Activated T-cell treated with anti-CD3 and anti-CD28 coated beads, Interleukin-2, amount 50 U/mL, for 24 hours (primary cell): Measurements from ENCODE around the gene TFF1.

Experiments used
- DNase-seq: peaks from one replicate; pipeline ENCODE4 v3.0.0-alpha.2; 2020
- H3K27ac Mint-ChIP-seq: 2 replicates; pipeline ENCODE4 v1.8.0; 2020; ENCODE audit warnings: mild to moderate bottlenecking, mixed read lengths
- H3K27me3 Mint-ChIP-seq: 2 replicates; pipeline ENCODE4 v1.8.0; 2020; ENCODE audit warnings: mixed read lengths
- H3K36me3 Mint-ChIP-seq: 2 replicates; pipeline ENCODE4 v1.8.0; 2020; ENCODE audit warnings: low read depth, mixed read lengths
- H3K4me1 Mint-ChIP-seq: 2 replicates; pipeline ENCODE4 v1.8.0; 2020; ENCODE audit warnings: low read depth, mixed read lengths
- H3K4me3 Mint-ChIP-seq: 2 replicates; pipeline ENCODE4 v1.8.0; 2020; ENCODE audit warnings: mild to moderate bottlenecking, moderate library complexity, mixed read lengths
- H3K9me3 Mint-ChIP-seq: 2 replicates; pipeline ENCODE4 v1.8.0; 2020; ENCODE audit warnings: mixed read lengths

Gene TFF1

DNA sequence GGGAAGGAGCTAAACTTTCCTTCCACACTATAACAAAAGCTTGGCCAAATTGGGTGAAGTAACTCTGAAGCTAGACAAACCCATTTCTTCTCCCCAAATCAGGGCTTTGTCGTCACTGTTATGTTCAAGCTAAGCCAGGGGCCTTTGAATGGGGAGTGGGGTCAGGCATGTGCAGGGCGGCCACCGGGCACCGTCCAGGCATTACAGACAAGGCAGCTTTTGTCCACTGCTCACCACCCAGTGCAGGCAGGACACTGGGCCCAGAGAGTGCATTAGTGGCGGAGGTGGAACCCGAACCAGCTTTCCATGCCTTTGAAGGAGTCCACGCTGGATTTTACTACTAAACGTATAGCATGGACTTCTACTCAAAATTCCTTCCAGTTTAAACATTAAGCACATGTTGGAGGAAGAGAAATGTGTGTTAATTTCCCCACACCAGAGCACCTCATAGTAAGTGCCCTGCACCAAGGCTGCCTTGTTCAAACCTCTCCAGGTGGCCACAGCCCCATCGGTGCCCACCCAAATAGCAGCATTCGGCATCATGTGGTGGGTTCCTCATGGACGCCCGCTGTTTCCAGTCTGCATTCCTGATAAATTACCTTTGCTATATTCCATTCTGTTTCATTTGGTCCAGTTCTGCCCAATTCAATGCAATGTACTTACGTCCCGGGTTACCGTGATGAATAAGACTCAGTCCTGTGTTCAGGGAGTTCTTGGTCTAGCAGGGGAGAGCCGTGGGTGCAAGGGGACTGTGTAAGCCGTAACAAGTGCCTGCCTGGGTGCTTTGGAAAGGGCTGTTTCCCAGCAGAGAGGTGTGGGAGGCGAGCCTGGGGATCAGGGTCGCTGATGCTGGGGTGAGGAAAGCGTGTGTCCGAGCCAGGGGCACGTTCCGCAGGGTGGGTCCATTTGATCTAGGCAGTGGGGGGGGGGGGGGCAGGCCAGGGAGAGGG lies 39.0 kb upstream of the TFF1 start:
- H3K4me3 Mint-ChIP-seq = peak overlapping the region; percentile 95
- DNase-seq = peak; percentile 62
- no peaks in the 10 kb centered on the region for H3K27me3 Mint-ChIP-seq
- H3K9me3 Mint-ChIP-seq = peaks cover 9% of the 10 kb centered on the region
- H3K27ac Mint-ChIP-seq = peak overlapping the region; percentile 98
- H3K36me3 Mint-ChIP-seq = peaks cover 64% of the 10 kb centered on the region
- peaks cover 76% of the 10 kb centered on the region for H3K4me1 Mint-ChIP-seq

DNA sequence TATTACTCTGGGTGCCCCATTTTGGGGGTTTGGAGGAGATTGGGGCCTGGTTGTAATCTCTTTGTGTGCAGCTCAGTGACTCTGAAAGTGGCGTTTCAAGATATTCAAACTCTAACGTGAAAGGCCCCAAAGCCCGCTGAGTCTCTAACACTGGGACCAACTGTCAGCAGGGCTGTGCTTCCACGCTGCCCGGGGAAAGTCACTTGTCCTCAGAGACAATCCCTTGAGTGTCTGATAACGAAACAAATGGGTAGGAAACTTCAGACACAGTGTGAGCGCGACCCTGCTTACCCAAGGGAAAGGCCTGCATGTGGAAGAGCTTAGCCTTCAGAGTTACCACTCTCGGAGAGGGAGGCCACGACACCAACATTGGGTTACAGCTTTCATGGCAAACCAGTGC lies 38.2 kb upstream of the TFF1 start:
- Mint-ChIP-seq H3K9me3 (peaks cover 9% of the 10 kb centered on the region), H3K36me3 (peaks cover 64% of the 10 kb centered on the region), H3K27me3 (no peaks in the 10 kb centered on the region), H3K4me3 (peak overlapping the region; percentile 95), H3K27ac (peak overlapping the region; percentile 98), H3K4me1 (peaks cover 75% of the 10 kb centered on the region)
- peak; percentile 72 for DNase-seq

DNA sequence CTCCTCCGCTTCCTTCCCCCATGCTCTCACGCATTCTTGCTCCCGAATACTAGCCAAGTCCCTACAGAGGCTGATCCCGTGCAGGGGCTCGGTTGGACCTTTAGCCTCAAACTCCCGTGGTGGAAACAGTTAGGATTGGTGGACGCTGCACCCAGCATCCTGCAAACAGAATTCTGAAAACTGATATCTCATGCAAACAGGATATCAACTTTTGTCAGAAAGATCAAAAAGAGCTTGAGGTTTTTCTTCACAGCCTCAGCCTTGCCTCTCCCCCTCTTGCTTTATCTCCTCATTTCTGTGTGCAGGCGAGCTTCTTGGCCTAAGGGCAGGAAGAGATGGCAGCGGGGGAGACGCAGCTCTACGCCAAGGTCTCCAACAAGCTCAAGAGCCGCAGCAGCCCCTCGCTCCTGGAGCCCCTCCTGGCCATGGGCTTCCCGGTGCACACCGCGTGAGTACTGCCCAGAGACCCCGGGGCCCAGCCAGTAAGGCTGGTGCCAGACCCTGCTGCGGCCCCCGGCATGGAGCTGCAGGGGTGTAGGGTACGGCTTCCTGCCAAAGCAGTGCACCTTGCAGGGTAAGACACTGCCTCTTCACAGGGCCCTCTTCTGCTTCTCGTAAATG lies 37.4 kb upstream of the TFF1 start, which contains the start of gene UBASH3A:
UBASH3A (plus strand) TSS at position 292 of the 621 bp plus-strand sequence; CDS start at position 336, 44 bp downstream.
- peak within 1 kb of the TSS; percentile 95 for H3K4me3 Mint-ChIP-seq
- H3K27ac Mint-ChIP-seq = peak within 1 kb of the TSS; percentile 98
- no peaks in the 10 kb centered on the region for H3K27me3 Mint-ChIP-seq
- peak; percentile 73 for DNase-seq
- peaks cover 64% of the 10 kb centered on the region for H3K36me3 Mint-ChIP-seq
- peaks cover 76% of the 10 kb centered on the region for H3K4me1 Mint-ChIP-seq
- peaks cover 9% of the 10 kb centered on the region for H3K9me3 Mint-ChIP-seq

DNA sequence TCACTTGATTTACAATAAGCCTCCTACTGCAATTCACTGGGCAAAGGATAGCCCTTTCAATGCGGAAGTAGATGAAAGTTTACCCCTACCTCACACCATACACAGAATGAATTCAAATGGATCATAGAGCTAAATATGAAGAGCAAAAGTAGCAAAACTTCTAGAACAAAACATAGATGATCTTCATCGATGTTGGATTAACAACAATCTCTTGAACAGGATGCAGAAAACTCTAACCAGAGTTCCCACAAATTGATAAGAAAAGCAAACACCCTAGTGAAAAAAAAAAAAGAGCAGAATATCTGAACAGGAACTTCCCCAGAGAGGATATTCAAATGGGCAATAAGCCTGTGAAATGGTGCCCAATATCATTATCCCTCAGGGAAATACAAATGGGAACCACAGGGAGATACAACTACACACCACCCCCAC lies 35.5 kb upstream of the TFF1 start:
- Mint-ChIP-seq H3K27me3 (no peaks in the 10 kb centered on the region), H3K4me3 (peak overlapping the region; percentile 21), H3K36me3 (peaks cover 48% of the 10 kb centered on the region), H3K9me3 (peaks cover 9% of the 10 kb centered on the region), H3K4me1 (peaks cover 73% of the 10 kb centered on the region), H3K27ac (peak overlapping the region; percentile 81)
- no peak for DNase-seq

DNA sequence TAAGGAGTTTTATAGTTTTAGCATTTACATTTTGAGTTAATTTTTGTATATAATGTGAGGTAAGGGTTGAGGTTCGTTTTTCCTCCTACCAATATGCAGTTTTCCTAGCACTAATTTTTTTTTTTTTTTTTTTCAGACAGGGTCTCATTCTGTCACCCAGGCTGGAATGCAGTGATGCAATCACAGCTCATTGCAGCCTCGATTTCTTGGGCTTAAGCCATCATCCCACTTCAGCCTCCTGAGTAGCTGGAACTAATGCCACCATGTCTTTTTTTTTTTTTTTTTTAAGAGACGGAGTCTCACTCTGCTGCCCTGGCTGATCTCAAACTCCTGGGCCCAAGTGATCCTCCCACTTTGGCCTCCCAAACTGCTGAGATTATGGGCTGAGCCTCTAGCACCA lies 34.8 kb upstream of the TFF1 start:
- Mint-ChIP-seq H3K4me3 (peak overlapping the region; percentile 21), H3K36me3 (peaks cover 42% of the 10 kb centered on the region), H3K4me1 (peaks cover 71% of the 10 kb centered on the region), H3K27ac (peak overlapping the region; percentile 81), H3K9me3 (peaks cover 9% of the 10 kb centered on the region), H3K27me3 (no peaks in the 10 kb centered on the region)
- peak; percentile 2 for DNase-seq

DNA sequence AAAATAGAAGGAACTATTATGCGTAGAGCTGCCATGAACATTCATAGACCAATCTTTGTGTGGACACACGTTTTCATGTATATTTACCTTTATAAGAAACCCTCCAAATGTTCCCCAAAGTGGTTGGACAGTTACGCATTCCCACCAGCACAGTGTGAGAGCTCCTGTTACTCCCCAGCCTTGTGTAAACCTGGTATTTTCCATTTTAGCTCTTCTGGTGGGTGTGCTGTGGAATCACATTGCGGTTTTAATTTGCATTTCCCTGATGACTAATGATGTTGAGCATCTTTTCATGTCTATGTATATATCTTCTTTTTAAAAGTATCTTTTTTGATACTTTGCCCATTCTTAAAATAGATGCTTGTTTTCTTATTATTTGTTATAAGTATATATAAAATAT lies 34.2 kb upstream of the TFF1 start:
- peak overlapping the region; percentile 90 for H3K27ac Mint-ChIP-seq
- H3K36me3 Mint-ChIP-seq = peaks cover 35% of the 10 kb centered on the region
- peaks cover 69% of the 10 kb centered on the region for H3K4me1 Mint-ChIP-seq
- peak; percentile 32 for DNase-seq
- peaks cover 9% of the 10 kb centered on the region for H3K9me3 Mint-ChIP-seq
- H3K4me3 Mint-ChIP-seq = peak overlapping the region; percentile 53
- no peaks in the 10 kb centered on the region for H3K27me3 Mint-ChIP-seq

DNA sequence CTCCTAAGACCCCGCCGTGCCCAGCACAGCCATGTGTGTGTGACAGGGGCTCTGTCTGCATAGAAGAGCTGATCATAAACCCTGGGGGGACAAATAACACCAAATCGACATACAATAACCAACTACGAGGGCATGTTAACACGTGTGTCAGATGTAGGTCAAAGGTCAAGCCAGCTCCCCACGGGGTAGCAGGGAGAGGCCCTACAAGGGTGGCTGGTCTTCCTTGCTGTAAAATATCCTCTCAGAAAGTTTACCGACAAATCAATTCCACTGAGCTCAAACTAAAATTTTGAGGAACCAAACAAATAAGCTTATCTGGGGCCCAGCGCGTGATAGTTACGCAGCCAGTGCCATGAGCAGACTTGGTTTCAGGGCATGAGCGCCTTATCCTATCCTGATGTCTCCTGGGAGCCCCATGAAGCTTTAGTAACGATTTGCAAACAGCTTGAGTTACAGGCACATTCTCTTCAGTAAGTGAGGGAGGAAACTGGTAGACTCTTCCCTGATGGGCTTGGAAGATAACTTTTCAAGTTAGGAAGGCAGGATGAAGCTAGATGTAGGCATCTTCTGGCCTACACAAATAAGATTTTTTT lies 32.2 kb upstream of the TFF1 start:
- peak; percentile 33 for DNase-seq
- H3K4me1 Mint-ChIP-seq = peaks cover 75% of the 10 kb centered on the region
- H3K9me3 Mint-ChIP-seq = peaks cover 9% of the 10 kb centered on the region
- no peak overlapping the region for H3K4me3 Mint-ChIP-seq
- H3K27me3 Mint-ChIP-seq = no peaks in the 10 kb centered on the region
- peak overlapping the region; percentile 34 for H3K27ac Mint-ChIP-seq
- H3K36me3 Mint-ChIP-seq = peaks cover 20% of the 10 kb centered on the region

DNA sequence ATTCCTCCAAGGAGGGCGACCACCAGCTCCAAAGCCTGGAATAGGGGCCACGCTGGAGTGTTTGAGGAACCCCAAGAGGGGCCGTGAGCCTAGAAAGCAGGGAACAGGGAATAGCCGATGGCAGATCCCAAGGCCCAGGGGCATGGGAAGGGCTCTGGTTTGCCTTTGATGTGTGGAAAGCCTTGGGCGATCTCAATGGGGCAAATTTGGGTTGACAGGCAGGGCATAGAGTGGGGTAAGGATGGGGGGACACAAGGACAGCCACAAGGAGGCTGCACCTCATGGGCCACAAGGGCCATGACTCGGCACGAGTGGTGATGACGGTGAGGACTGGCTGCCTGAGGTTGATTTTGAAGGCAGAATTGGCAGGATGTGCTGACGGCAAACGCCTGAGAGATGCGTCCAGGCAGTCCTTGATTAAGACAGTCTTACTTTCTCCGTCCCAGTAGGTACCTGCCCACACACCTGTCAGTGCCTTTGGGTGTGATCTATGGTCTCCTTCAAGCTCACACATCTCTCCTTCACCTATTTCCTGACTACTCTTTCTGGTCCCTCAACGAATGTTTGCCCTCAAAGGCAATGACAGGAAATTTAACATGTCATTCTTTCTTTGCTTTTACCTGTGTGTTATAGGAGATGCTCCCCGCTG lies 31.5 kb upstream of the TFF1 start:
- Mint-ChIP-seq H3K4me1 (peaks cover 75% of the 10 kb centered on the region), H3K4me3 (no peak overlapping the region)

DNA sequence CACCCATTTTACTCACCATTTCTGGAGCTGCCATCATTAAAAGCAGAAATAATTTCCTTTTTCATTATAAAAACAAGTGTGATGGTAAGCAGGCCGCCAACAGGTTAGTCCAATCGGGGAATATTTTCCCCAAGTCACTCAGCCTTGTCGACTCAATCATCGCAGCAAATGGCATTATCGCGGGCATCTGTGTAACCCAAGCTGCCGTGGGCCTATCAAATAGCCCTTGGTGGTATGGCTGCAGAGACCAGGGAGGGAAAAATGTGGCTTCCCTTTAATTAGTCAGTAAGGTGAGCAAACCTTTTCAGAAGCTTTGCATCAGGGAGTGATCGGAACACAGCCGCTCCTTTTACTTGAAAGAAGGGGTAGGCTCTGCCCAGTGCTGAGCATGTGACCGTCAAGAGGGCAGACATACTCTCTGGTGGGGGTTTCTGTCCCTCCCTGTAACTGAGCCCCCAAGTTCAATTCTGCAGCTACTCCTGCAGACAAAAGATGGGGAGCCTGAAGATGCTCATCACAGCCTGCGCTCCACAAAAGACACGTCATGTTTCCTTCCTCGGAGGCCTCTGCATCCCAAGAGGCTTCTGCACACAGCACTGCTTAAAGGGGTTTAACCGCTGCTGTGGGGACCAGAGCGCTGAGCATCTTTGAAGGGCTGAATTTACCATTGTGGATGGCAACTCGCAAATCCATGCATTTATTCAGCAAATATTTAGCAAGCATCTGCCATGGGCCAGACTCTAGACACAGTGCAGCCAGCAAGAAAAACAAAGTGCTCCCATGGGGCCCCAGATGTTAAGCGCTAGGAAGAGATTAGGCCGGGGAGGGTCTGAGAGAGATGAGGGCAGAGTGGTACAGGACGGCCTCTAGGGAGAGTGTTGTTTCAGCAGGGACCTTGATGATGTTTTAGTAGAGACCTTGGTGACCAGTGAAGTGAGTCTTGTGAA lies 30.7 kb upstream of the TFF1 start:
- Mint-ChIP-seq H3K4me1 (peaks cover 77% of the 10 kb centered on the region), H3K27me3 (no peaks in the 10 kb centered on the region), H3K4me3 (no peak overlapping the region), H3K9me3 (peaks cover 7% of the 10 kb centered on the region), H3K36me3 (peaks cover 21% of the 10 kb centered on the region), H3K27ac (peak overlapping the region; percentile 55)
- DNase-seq = no peak

More for the DNA sequence above, 31.5 kb upstream of the TFF1 start:
- Mint-ChIP-seq H3K27ac (peak overlapping the region; percentile 55), H3K9me3 (peaks cover 9% of the 10 kb centered on the region), H3K27me3 (no peaks in the 10 kb centered on the region), H3K36me3 (peaks cover 20% of the 10 kb centered on the region)
- DNase-seq = peak; percentile 37

DNA sequence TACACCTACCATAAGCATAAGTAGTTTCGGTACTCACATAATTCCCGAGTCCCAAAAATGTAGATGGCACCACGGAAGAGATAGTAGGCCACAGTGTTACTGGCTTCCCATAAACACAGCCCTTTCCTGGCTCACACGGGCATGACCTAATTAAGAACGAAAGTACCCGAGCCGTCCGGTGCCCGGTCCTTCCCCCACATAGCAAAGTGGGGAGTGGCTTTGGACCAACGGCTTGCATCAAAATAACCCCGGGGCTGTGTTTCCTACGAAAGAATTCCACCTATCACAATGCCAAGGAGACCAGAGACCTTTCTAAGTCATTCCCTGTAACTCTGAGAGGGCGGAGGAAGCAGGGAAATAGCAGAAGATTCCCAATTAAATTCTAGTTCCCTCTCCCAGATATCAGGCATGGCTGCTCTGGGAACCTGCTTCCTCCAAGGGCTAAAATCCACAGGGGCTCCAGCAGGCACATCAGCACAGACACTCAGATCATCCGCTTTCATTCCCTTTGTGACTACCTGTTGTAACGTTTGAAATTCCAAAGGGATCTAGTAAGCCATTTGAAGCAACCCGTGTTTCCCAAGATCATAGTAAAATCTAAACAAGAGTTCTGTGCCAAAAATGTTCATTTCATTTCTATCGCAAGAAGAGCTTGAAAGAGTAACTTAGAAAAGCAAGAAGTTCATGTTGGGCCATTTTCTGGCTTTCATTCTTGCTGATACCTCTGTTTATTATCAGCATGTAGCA lies 29.7 kb upstream of the TFF1 start, which contains the start of gene TMPRSS3:
TMPRSS3 (minus strand) TSS at position 148 of the 747 bp plus-strand sequence. CDS start 635 bp downstream, outside the sequence.
- Mint-ChIP-seq H3K27me3 (no peaks in the 10 kb centered on the region), H3K4me1 (peaks cover 76% of the 10 kb centered on the region), H3K4me3 (no peak within 1 kb of the TSS), H3K27ac (no peak within 1 kb of the TSS), H3K9me3 (no peaks in the 10 kb centered on the region), H3K36me3 (peaks cover 16% of the 10 kb centered on the region)
- no peak for DNase-seq

DNA sequence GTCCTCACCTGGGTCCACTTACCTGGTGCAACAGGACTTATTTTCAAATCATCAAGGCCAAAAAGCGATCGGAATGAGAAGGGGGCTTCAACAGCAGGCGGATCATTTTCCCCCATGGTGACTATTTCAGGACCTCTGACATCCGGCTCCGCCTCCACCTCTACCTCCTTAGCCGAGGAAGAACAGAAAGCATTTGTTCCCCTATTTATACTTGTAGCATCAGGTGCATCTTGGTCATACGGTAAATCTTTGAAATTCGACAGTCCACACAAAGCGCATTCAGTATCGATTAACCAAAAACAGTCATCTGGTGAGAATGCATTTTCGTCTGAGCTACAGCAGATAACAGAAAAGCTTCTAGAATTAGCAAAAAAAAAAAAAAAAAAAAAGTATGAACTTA lies 29.0 kb upstream of the TFF1 start:
- Mint-ChIP-seq H3K4me1 (peaks cover 78% of the 10 kb centered on the region), H3K27ac (no peak overlapping the region), H3K27me3 (no peaks in the 10 kb centered on the region), H3K36me3 (peaks cover 16% of the 10 kb centered on the region), H3K9me3 (no peaks in the 10 kb centered on the region), H3K4me3 (no peak overlapping the region)
- DNase-seq = no peak

DNA sequence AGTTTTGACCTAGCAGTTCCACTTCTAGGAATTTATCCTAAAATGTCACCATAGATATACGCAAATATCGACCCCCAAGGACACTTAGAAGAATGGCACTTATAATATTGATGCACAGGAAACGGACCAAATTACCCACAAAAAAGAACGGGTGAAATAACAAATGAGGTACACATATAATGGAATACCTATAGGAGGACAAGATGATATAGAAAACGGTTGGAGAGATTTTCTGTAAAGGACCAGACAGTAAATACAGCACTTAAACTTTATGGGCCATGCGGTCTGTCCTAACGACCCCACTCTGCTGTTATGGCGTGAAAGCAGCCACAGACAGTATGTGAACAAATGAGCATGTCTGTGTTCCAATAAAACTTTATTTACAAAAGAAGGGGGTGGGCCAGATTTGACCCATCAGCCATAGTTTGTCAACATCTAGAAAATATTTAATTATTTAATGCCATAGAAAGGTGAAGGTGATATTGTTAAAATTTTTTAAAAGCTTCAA lies 27.2 kb upstream of the TFF1 start:
- peaks cover 81% of the 10 kb centered on the region for H3K4me1 Mint-ChIP-seq
- H3K27ac Mint-ChIP-seq = peak overlapping the region; percentile 86
- peak overlapping the region; percentile 52 for H3K4me3 Mint-ChIP-seq
- H3K36me3 Mint-ChIP-seq = peaks cover 26% of the 10 kb centered on the region
- no peak for DNase-seq
- H3K27me3 Mint-ChIP-seq = no peaks in the 10 kb centered on the region
- no peaks in the 10 kb centered on the region for H3K9me3 Mint-ChIP-seq
